Measurements from ENCODE around the gene SGPP2.
"Not testable (repeated sequence)": the region's sequence is repeated elsewhere in the genome, so short reads cannot be mapped to it uniquely, and the experiment has no call there.

Gene SGPP2

DNA sequence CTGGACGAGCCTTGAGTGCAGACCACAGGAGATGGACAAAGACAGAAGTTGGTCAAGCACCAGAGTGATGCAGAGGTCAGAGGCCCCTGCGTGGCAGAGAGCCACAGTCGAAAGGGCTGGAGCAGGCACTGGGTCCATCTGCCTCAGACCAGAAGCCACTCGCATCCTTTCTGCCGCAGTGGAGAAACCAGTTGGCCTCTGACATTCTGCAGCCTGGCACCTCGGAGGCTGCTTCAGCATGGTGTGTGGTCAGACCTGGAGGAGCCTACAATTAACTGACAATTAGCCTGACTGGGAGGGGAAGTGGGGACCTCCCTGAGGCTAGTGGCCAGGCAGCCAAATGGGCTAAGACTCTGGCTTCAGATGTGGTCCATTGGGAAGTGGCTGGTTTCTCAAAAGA lies 111.1 kb downstream of the SGPP2 start:
- DNase-seq: no peak

GRCh38 chr2:222538535-222538934 lies 114.2 kb downstream of the SGPP2 start:
- no peak for DNase-seq

- no peak for DNase-seq
Observed at GRCh38 chr2:222544661-222545060, 120.3 kb downstream of the SGPP2 start.

DNA sequence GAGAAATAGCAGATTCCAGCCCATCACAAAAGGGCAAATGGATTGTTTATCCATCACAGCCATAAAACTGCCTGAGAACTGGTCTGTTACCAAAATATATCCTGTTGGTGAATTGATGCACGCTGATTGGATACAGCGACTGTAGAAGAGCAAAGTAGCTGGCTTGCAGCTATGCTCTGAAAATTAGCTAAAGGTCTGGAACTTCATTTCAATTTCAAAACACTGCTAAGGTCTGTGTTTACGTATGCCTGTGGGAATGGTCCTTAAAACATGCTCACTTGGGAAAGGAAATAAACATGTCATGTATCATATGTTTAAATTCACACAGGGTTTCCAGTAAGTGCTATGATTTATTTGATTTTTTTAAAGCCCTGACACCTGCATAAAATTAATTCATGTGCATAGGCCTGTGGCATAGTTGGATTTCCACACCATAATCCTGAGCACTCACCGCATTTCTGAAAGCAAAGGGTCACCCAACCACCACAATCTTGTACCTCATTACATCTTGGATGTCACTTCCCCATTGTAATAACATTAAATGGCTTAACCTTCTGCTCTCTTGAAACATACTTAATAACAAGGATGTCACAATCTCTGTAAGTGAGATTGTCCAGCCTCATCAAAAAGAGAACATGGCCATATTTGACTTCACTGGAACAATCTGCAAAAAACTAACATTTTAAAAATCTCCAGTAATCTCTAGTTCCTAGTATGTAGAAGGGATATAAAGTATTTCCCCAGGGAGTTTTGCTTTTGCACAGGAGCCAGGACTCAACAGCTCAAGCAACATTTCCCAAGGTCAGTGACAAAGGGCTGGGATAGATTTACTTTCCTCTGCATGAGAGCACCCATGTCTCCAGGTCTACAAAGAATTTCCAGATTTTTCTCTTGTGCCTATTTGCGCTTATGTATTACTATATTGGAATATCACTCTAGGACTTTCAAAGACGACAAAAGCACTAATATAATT lies 121.8 kb downstream of the SGPP2 start:
- DNase-seq: no peak

DNA sequence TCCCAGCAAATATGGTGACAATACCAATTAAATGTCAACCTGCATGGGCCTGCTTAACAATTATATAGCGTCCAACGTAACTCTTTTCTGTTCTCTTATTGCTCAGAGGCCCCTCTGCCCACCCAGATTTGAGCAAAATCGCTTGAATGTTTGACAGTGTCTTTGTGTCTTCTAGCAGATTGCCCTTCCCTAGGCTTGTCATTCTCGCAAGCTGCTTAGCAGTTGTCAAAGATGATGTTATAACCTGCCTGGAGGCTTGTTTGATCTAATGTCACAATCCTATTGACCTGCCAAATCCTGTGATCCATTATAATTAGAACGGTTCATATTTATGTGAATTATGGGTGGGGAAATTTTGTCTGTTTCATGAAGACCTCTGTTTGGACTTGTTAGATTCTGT lies 122.7 kb downstream of the SGPP2 start:
- no peak for DNase-seq

DNA sequence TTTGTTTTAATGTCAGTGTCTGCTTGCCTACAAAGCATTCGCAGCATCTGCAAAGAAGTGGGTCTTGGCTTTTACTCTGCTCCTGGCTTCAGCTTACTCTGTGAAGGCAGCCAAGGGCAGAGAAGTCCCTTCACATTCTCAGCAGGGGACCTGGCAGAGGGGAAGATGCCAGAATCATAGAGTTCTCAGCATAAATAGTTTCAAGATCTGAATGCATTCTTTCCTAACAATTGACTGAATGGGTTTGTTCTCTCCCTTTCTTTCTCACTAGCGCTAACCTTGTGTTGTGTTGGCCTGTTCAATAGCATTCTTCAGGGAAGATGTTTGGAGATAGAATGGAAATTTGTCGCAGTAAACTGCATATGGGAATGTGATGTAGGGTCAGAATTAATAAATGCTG lies 124.6 kb downstream of the SGPP2 start:
- no peak for DNase-seq

GRCh38 chr2:222554517-222554916 lies 130.2 kb downstream of the SGPP2 start:
- no peak for DNase-seq

DNA sequence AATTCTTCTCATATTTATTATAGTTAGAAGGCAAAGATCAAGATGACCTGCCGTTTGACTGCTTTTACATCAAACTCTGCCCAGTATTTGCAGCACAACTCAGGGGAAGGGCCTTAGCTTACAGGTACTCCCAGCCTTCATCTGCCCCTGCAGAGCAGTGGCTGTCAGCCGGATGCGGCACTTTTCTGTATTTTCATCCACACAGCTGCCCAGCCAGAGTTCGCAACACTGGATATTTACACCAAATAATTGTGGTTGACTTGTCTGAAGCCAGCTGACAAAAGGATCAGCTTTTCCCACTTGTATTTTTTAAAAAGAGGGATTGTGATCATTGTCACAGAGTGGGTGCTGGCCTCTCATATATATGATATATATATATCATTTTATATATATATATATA lies 136.8 kb downstream of the SGPP2 start:
- DNase-seq: no peak

DNA sequence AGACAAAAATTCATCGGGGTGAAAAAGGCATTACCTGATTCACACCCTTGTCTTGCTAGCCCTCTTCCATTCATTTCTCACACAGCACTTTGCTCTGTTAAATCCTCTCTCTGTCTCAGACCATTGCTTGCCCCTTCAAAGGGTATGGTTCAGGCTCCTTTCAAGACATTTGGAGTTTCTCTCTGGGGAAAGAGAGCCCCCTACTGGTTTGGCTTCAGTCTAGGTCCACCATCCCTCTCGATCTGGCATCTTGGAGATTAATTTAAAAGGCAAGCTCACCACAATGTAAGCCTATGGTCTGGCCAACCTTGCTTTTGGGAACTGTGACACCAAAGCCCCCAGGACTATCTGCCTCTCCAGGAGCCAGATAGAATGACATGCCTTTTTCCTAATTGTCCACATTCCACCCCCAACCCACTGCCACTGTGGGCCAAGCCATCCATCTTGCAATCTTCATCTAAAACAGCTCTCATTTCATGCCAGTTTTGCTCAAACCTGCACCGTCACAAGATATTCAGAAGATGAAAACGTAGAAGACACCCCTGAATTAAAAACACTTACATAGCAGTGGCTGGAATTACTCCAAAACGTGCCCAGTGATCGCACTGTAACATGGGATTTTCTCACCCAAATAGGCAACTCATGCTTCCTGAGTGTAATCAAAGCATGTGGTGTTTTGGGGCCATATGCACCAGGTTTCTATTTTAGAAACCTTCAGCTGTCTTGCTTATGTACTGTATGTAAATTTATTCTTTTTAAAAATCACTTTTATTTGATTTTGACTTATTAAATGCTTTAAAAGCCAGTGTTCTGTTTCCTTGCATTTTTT lies 137.7 kb downstream of the SGPP2 start:
- peak; percentile 35 for DNase-seq

DNA sequence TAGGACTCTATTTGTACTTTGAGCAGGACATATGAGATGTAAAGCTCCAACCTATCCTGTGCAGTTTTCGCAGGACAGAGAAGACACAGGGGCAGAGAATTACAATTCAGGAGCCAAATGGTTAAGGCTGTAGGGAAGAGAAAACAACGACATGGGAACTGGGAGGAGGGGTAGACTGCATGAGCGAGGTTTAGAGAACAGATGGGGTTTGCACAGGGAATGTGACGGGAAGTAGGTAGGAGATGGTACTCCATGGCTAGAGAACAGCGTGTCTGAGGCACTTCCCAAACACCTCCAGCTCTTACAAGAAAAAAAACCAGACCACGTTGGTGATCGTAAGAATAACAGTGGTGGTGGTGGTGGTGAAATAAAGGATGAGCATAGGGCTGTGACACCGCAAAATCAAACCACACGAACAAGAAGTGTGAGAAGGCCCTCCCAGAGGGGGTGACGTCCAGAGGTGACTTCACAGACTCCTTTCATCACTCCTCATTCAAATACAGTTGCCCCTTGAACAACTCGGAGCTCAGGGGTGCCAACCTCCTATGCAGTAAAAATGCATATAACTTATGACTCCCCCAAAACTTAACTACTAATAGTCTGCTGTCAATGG lies 138.9 kb downstream of the SGPP2 start:
- no peak for DNase-seq

- no peak for DNase-seq
Observed at GRCh38 chr2:222563936-222564335, 139.6 kb downstream of the SGPP2 start.

DNA sequence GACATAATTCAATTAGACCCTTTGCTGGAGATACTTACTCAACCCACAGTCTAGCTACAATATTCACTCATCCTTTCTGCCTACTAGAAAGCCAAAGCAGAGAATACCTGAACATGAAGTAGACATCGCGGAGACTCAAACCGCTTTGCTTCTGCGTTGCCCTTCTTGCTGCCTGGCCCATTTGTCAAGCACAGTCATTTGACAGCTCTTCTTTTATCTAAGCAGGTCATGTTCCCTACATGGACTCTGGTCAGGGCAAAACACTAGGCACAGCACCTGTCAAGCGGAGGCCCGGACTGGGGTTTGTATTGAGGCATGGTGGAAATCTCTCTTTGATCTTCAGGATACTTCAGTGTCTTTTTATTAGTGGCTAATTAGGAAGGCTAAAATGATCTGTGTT lies 141.9 kb downstream of the SGPP2 start:
- DNase-seq: no peak

DNA sequence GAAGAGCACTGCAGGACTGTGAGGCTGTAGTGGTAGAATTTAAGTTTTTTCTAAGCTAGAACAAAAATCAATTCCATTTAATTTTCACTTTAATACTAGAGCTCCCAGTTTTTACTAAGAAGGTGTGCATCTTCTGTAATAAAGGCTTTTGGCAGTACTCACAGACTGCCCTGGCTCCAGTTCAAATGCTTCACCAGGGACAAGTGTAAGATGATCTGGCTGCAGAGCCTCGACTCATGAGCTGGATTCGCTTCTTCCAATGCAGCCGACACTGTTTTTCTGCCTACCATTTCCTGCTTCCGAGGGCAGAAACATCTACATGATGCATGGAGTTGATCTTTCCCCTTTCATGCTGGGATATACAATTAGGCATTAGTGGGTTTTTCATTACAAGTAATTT lies 144.5 kb downstream of the SGPP2 start:
- DNase-seq: peak; percentile 49

- DNase-seq: no peak
Observed at GRCh38 chr2:222569826-222570225, 145.5 kb downstream of the SGPP2 start.

DNA sequence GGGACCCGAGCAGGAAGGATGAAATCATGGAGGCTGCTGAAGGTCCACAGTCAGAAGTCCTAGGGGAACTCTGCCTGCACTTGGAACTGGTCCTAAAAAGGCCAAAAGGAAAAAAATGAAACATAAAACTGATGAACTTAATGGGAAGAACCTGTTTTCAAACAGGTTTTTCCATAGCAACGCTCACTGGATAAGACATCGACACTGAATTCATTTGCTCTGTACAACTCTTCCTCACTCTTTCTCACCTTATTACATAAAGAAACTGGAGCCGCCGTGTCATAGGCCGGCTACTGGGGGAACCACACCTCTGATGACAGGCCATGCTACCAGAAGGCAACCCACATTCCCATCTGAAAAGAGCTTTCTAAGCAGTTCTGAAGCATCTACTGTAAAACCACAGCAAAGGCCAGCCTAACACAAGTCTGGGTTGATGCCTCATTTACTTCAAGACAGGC lies 147.9 kb downstream of the SGPP2 start:
- DNase-seq: no peak

DNA sequence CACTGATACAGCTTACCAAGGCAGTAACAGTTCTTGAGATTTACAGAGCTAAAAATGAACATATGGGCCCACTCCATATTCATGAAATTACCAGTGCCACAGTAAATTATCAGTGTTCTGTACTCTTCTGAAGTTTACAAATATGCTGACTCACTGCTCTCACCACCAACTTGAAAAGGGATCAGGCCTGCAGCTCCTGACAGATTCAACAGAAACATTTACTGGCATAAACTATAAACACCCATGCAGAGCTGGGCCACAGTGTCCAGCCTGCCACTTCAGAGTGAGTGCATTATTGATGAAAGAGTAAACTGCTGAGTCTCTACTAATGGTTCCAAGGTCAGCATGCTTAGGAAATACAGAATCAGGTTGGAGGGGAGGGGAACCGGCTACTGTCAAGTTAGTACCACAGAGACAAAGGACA lies 148.4 kb downstream of the SGPP2 start:
- no peak for DNase-seq

DNA sequence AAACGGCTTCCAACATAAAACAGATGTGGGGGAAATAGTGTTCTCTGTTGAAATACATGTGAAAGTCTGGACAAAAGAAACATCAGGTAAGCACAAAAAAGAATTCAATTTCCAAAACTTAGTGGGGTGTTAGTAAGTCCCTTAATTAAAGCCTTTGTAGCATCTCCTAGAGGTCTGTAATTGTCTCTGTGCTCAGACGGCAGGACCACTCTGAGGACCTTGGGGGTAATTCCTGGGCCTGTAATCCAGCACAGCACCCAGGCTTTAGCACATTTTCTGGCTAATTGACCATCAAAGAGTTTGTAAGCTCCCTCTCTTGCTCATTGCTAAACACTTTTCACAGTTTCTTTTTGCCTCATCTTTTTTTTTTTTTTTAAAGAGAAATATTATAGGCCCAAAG lies 151.3 kb downstream of the SGPP2 start:
- no peak for DNase-seq

- DNase-seq: no peak
Observed at GRCh38 chr2:222576171-222577081, 152.1 kb downstream of the SGPP2 start.

DNA sequence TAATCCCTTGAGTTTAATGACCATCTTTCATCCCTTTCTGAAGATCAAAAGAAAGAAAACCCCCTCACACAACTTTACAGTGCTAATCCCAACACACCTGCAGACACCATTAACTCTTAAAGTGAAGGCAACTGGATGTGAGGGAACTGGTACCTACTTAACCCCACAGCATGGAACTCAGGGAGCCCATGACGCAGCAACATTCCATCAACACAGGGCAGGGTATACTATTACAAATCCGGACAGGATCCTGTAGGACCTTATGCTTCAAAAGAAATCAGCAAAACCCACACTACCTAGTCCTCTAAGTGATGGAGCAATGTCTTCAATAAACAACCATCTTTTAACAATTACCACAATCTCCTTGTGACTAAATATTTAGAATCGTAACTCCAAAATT lies 153.0 kb downstream of the SGPP2 start:
- no peak for DNase-seq

DNA sequence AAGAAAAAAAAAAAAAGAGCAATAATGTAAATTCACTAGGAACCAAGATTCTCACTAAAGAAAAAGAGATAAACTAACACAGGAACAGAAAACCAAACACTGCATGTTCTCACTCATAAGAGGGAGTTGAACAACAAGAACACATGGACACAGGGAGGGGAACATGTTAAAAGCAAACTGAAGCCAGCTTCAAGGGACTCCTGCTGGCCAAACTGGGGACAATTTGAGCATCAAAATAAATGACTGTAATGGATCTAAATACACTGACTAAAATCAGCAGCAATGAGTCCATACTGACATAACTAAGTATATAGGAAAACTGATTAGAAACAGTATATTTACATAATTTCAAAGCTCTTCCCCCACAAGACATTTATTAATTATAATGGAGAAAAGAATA lies 158.6 kb downstream of the SGPP2 start:
- no peak for DNase-seq

GRCh38 chr2:222584589-222584988 lies 160.2 kb downstream of the SGPP2 start:
- DNase-seq: not testable (repeated sequence)

DNA sequence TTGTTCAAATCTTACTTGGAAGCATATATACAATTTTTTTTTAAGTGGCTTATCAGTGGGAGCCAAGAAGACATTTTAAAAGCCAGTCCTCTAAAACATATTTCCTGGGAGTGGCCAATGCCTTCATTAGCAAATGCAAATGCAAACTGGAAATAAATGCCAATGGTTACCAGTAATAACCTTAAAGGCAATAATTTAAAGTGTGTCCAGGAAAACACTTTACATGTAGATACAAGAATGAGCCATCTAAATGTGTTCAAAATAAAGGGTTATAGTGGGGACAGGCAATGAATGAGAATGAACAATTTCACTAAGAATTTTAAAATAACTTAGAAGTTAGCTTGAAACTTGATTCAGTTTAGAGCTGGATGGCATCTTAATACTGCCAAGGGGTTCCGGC lies 167.3 kb downstream of the SGPP2 start:
- DNase-seq: no peak
